ENCODE results near the gene STAM2. TPM values are rescaled to one million over a fixed set of nuclear protein-coding genes. Genes with fewer than 3 reads are reported as not detected.

Gene STAM2
- total and polyA plus RNA-seq, 8 donors = 34.2 to 47.6 (median 41.8) TPM

GRCh38 chr2:152068226-152068625 lies 107.3 kb downstream of the STAM2 start:
- Histone ChIP-seq H3K9me3 (no peaks in the 10 kb centered on the region), H3K27ac (peak overlapping the region in 1 of 2 donors; percentile 13), H3K27me3 (no peaks in the 10 kb centered on the region), H3K4me3 (no peak overlapping the region), H3K36me3 (no peaks in the 10 kb centered on the region), H3K4me1 (peaks cover 0 to under 1% of the 10 kb centered on the region in 2 donors)
- TF ChIP-seq CTCF (IDR thresholded peaks at IDR 0.05) = no peak
- peak; percentile 5 for ATAC-seq
- no peak for DNase-seq
- intact Hi-C loops (cut with DNase I) = no loop called here

- intact Hi-C loops (cut with DNase I) = no loop called here
- DNase-seq (no peak), ATAC-seq (peak; percentile 39)
- no peaks in the 10 kb centered on the region for H3K9me3 ChIP-seq
- H3K27ac ChIP-seq = peak overlapping the region in 1 of 2 donors; percentile 13
- no peaks in the 10 kb centered on the region for H3K27me3 ChIP-seq
- no peak overlapping the region for H3K4me3 ChIP-seq
- peaks cover 2 to 5% of the 10 kb centered on the region in 2 donors for H3K4me1 ChIP-seq
- no peaks in the 10 kb centered on the region for H3K36me3 ChIP-seq
- no peak for TF ChIP-seq CTCF (IDR thresholded peaks at IDR 0.05)
Observed at GRCh38 chr2:152067823-152068222, 107.7 kb downstream of the STAM2 start.

Other genes with a start within 250 kb of the STAM2 start
- 1 to 10 TPM; 6.8 to 7.8 TPM for gene CACNB4, start 76.7 kb downstream of the STAM2 start, total RNA-seq
- gene CACNB4, start 76.7 kb downstream of the STAM2 start, polyA plus RNA-seq (ENCODE audit: insufficient read length in 6 of 6) = 10 to 100 TPM in 3 of 6 donors, 1 to 10 TPM in 3; 5.9 to 11.2 (median 9.8) TPM
- gene FMNL2, start 159.4 kb upstream of the STAM2 start, total RNA-seq = 10 to 100 TPM; 36.3 to 47.6 TPM
- gene FMNL2, start 159.4 kb upstream of the STAM2 start, polyA plus RNA-seq (ENCODE audit: insufficient read length in 6 of 6) = 10 to 100 TPM; 73.7 to 90.0 (median 79.0) TPM

All from left lung (tissue), 10 donors.